RCC 7860 (cell line): ENCODE results near the gene MYH13.

ENCODE experiments used
- DNase-seq: peaks from one replicate; pipeline ENCODE4 v3.0.0-alpha.2; 2015; ENCODE audit warnings: low spot score
- FAIRE-seq: peaks from 2 replicates; lab custom pipeline; 2012; peaks lifted over from hg19 to GRCh38; lab: Jason Lieb, UNC

The MYH13 gene

DNA sequence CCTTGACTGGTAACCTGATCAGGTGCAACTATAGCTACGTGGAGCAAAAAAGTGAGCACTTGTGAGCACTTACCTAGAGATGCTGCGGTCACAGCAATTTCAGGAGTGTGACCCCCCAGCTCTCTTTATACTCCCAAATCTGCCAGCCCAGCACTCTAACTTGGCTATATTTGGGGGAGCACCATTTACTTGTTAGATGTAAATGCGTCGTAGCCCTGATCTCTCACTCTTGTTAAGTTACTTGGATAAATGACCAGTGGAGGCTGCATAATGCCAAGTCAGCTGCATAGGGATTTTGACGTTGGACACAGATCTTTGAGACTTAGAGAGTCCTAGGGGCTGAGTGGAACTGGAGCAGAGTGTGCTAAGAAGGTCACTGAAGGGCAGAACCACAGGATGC lies at the start of gene MYH13:
MYH13 (minus strand) TSS at position 101 of the 400 bp plus-strand sequence. CDS start 8,476 bp downstream, outside the sequence.
- no peak for DNase-seq
- no peak for FAIRE-seq

DNA sequence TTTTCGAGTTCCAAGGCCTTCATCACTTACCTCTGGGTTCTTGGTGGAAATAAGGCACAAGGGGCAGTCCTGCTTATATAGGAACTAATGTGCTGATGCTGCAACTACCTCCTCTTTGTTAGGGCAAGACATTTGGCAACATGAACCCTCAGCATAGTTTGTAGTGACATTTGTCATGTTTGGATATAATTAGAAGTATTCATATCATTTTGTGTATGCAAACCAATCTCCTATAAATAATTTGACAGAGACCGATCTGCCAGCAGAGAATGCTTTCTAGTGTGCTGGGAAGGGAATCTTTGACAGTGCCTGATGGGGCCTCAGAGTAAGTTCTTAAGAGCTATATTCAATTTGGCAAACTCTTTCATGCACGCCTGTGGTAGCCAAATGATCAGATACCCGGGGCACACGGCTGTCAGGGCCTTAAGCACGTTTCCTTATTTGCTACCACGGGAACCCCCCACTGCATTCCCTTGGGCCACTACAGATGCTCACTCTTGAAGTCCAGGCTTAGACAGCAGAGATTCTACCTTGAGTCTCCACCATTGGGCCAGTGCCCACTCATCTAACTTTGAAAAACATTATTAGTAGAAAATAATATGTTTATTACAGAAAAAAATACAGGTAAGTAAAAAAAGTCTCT lies 49.2 kb upstream of the MYH13 start, which contains the start of gene MYH8:
MYH8 (minus strand) TSS at position 51 of the 643 bp plus-strand sequence. CDS start 1,723 bp downstream, outside the sequence.
- FAIRE-seq (no peak), DNase-seq (no peak)

DNA sequence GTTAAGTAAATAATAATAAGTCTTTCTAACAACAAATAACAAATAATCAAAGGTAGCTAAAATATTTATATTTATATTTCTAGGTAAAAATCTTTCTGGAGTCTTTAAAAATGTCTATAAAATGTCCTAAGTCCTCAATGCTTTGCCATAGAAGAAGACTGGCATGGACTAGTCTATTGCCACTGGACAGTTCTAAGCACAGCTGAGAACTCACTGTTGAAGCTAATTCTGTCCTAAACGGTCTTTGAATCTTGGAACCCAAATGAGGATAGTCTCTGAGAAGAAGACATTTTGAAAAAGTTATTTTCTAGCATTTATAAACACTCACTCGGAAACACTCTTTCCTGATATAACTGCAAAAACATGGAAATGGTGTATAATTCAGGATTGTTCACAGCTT lies 48.4 kb upstream of the MYH13 start:
- no peak for FAIRE-seq
- no peak for DNase-seq

DNA sequence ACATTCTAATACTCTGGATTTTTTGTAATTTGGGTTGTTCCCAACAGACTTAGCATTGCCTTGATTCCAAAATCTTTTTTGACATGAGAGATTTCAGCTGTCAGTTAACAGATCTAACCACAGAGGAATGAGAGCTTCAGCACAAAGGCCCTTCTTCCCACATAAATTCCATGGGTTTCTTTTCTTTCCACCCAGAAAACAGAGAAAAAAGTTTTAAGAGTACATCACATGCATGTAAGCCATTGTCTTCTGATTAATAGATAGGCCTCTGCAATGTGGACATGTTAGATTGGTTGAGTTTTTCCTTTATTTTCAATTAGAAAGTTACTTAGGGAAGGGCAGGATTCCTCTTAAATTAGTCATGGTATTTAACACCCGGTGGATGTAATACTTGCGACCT lies 48.0 kb upstream of the MYH13 start:
- FAIRE-seq (no peak), DNase-seq (no peak)

DNA sequence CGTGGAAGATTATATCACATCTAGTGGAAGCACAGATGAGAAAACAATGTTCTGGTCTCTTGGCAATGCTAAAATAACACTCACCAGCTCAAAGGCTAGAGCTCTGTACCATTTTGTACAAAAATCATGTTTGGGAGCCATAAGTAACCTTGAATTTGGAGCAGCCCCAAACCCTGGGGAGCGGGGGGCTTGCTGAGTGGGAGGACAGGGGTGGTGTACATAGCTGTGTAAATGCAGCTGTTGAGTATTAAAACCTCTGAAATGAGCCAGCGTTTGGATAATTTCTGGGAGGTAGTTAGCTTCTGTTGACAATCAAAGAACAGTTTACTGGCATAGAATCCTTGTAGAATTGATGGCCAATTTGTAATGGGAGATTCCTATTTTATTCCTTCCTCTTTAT lies 44.6 kb upstream of the MYH13 start:
- DNase-seq (no peak), FAIRE-seq (no peak)

DNA sequence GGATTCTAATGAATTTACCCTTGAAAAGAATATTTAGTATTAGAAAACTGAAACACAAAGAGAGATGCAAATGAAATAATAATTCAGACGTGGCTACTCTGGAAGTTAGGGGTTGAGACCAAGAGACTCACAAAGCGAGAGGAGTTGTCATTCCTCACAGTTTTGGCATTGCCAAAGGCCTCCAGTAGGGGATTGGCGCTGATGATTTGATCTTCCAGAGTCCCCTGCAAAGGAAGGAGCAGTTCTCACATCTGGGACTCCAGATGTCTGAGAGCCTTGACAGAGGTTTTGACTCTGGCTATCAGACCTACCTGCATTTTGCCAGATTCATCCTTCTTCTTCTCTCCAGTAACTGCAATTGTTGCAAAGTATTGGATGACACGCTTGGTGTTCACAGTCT lies 42.4 kb upstream of the MYH13 start:
- FAIRE-seq, result no peak
- DNase-seq, result no peak

DNA sequence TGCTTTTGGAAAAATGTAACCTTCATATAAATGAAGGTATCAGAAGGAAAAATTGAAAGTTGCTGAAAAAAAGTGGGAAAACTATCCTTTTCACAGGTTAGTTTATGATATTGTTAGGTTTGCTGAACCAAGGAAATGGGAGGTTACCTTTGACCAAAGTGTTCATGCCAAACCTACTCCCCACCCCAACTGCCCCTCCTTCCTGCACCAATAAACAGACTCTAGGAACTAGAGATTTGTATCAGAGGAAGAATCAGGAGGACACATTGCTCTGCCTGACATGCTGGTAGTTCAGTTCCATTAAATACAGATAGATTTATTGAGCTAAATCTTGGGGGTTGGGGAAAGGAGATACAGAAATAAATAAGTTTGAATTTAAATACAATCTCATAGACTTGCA lies 30.8 kb upstream of the MYH13 start:
- DNase-seq (no peak), FAIRE-seq (no peak)

DNA sequence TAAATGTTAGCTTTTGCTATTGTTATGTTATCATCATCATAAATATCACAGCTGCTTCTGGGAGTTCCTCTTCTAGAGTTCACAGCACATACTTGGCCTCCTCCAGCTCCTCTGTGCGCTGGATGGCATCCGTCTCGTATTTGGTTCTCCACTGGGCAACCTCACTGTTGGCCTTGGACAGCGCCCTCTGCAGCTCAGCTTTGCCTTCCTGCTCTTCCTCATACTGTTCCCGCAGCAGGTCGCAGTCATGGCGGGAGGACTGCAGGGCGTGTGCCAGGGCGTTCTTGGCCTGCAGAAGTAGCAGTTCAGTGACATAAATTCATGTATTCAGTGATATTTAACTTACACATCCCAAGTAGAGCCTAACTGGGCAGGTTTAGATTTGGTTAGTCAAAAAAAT lies 25.5 kb upstream of the MYH13 start:
- FAIRE-seq, result no peak

DNA sequence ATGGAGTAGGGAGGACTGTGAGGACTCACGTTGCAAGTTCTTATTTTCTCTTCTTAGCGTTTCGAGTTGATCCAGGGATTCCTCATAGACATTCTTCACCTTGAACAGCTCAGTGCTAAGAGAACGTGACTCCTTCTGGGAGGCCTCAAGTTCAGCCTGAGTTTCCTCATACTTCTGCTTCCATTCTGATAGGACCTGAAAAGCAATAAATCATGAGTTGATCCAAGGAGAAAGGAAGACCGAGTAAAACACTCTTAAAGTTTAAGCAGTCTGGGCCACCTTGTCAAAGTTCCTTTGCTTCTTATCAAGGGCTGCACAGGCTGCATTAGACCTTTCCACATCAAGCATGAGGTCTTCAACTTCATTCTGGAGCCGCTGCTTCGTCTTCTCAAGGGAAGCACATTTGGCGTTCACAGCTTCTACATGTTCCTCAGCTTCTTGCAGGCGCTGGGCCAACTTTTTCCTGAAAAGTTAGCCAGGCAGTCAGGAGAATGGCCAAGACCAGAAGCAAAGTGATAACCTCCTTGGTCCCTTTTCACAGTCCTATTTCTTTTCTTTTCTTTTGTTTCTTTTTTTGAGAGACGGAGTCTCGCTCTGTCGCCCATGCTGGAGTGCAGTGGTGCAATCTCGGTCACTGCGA lies 23.8 kb upstream of the MYH13 start:
- no peak for DNase-seq
- FAIRE-seq, result no peak

More for the DNA sequence above, 25.5 kb upstream of the MYH13 start:
- DNase-seq, result no peak

DNA sequence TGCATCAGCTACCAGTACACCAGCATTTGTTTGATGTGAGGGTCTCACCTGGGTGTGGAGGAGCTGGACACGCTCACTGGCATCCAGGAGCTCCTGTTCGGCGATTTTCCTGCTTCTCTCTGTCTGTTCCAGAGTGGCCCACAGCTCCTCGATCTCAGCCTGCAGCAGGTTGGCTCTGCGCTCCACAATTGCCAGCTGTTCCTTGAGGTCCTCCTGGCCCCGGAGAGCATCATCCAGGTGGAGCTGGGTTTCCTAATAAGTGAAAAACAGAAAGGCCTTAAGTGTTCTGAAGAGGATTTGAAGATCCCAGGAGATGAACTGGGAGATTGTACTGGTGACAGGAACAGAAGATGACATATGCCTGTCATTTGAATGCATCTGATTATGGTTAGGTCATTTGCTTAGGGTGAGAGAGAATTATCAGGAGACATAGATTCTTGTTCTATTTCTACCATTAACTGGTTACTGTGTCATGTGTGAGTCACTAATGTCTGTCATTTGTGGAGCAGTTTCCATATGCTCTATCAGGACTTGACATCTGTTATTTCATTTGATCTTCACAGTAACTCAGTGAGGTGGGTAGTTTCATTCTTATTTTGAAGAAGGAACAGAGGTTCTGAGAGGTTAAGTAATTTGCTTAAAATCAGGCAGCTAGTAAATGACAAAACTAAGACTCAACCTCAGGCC lies 21.5 kb upstream of the MYH13 start:
- FAIRE-seq (no peak), DNase-seq (no peak)

DNA sequence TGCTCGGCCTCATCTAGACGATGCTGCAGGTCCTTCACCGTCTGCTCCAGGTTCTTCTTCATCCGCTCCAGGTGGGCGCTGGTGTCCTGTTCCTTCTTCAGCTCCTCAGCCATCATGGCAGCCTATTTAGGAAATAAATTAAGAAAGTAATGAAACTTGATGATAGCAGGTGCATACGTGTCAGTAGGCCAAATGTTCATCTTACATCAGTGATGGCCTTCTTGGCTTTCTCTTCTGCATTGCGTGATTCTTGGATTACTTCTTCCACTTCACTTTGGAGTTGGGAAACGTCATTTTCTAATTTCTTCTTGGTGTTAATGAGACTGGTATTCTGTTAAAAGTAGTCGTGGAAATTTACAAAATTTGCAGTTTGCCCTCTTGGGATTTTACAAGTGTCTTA lies 20.1 kb upstream of the MYH13 start:
- DNase-seq (no peak), FAIRE-seq (no peak)

DNA sequence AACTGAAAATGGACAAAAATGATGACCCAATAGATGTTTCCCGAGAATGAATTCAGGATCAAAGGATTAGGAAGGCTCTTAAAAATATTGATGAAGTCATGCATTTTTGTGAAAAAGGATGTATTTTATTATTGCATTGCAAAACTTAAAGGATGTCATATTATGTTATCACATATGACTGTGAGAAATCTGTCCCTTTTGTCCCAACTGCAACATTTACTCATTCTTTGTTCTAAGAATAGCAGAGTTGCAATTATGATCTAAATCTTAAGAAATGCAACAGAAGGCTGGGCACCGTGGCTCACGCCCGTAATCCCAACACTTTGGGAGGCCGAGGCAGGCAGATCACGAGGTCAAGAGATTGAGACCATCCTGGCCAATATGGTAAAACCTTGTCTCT lies 13.1 kb upstream of the MYH13 start:
- no peak for DNase-seq
- FAIRE-seq, result no peak

DNA sequence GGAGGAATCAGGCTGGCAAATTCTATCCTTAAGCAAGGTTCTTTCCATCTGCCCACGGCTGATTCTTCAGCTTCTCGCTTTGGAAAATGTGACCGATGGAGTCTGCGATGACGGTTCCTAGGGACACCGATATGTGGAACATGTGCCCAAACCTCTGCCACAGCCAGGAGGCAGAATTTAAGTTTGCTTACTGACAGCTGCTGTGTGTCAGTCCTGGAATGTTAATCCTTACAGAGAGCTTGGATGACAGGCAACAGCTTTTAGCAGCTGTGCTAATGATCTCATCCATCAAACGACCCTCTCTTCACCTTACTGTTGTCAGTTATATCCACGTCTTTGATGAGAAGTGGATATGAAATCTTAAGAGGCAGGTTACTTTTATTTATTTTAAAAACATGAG lies 11.4 kb upstream of the MYH13 start:
- no peak for FAIRE-seq
- no peak for DNase-seq

DNA sequence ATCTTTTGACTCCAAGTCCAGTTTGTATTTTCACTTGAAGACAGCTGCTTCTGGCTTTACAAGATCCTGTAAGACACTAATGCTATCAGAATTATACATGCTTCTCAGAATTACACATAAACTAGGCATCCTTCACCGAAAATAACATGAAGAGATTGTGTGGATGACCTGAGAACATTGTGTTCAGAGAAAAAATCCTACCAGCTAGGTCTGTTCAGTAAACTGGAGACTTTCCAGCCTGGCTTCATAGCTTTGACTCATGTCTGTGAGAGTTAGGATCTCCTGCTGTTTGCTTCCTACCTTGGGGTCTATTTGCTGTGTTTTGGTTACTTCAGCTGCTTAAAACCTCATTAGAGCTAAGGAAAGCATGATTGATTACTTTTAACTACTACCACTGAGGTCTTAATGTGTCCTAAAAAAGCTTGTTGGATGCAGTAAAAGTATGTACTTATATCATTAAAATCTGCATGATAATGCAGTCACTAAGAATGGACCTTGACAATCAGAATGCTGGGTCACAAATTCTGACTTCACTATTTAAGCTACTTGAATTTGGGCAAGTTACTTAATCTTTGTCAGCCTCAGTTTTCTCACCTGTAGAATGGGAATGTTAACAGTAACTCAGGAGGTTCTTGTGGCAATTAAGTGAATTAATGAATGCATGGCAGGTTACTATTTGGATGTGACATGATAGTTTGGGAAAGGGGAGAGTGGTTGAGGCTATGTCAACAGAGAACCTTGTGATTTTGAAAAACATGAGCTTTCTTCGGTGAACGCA lies 8.0 kb upstream of the MYH13 start:
- FAIRE-seq (peak; percentile 31), DNase-seq (no peak)

DNA sequence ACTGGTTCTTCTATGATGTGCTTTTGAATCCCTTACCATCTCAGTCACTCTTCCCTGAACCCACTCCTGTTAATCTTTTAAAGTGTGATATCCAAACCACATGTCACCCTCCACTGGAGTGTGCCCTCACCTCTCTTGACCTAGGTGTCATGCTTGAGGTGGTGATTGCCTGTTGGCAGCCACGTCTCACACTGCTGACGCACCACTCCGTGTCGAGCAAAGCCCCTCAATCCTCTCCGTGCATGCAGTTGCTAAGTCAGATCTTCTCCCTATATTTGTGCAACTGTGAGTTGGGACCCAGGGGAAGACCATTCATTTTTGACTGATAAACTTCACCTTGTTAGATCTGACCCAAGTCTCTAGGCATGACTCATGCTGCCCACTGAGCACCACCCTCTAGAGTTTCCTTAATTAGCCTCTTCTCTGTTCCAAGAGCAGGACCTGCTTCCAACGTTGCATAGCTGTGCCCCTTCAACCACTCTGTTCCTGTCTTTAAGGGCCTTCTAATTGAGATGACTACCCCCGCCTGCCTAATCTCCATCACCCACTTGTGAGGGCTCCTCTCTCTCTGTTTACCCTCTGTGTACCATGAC lies 2.7 kb downstream of the MYH13 start:
- peak; percentile 94 for FAIRE-seq

DNA sequence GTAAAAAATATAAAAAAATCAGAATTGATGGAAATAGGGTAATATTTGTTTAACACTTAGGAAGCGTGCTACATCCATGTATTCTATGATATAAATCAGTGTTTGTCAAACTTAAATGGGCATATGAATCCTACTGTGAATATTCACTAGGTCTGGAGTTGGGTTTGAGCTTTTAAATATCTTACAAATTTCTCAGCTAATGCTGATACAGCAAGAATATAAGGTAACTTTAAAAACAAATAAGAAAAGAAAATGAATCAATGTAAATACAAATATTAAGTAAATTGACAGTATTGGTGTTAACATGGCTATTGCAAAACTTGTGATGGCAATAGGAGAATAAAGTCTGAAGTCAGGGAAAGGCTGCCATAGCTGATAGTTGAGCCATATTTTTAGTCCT lies 3.6 kb downstream of the MYH13 start:
- DNase-seq (no peak), FAIRE-seq (no peak)

More for the DNA sequence above, 2.7 kb downstream of the MYH13 start:
- DNase-seq, result peak; percentile 55

DNA sequence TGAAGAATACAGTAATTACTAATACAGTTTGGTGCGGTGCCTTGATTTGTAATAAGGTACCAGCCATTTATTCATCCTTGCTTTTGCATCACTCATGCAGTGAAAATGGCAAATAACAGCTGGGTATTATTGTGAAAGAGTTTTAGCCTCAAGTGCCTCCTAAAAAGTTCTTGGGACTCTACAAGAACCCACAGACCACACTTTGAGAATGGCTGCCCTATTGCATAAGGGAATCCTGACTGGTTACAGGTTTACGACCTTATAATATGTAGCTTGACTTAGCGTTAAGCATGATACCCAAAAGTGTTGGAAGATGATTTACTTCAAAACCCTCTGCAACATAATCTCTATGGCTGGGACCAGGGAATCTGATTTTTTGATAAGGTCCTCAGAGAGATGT lies 4.2 kb downstream of the MYH13 start:
- DNase-seq (no peak), FAIRE-seq (no peak)

DNA sequence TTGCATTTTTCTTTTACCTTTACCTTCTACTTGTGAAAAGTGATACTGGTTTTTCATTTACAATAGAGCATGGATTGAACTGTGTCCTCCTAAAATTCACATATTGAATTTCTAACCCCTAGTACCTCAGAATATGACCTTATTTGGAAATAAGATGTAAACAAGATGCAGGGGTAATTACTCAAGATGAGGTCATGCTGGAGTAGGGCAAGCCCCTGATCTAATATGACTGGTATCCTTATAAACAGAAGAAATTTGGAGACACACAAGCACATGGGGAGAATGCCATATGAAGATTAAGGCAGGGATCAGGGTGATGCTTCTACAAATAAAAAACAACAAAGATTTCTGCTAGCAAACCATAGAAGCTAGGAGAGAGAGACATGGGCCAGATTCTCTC lies 12.2 kb downstream of the MYH13 start:
- no peak for DNase-seq
- FAIRE-seq, result no peak

DNA sequence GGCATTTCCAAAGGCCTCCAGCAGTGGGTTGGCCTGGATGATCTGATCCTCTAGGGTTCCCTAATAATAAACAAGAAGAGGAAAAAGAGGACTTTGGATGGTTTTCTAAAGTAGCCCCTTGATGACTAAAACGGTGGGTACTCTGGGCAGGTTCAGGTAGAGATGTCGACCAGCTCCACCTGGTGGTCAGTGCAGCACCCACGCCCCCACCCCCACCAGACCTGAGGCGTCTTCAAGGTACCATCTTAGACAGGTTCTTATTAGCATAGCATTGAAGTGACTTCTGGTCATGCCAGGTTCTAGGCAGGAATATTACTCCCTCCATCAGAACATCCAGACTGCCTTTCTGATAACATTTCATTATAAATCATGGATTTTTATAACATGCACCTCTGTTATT lies 15.0 kb downstream of the MYH13 start:
- FAIRE-seq (no peak), DNase-seq (no peak)

DNA sequence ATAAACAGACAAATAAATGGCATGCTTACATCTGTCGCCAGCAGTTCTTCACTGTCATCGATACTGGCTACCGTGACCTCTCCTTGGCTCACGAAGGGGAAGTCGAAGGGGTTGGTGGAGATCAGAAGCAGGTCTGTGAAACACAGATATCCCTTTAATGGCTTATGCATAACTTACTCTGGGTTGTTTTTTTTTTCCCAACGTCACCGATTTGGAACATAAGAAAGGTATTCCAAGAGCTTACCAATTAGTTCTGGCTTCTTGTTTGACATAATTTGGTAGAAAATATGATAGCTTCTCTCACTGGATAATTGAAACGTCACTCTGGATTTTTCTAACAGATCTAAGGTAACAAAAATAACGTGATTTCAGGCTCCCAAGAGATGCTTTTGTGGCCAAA lies 18.2 kb downstream of the MYH13 start:
- FAIRE-seq (no peak), DNase-seq (no peak)

DNA sequence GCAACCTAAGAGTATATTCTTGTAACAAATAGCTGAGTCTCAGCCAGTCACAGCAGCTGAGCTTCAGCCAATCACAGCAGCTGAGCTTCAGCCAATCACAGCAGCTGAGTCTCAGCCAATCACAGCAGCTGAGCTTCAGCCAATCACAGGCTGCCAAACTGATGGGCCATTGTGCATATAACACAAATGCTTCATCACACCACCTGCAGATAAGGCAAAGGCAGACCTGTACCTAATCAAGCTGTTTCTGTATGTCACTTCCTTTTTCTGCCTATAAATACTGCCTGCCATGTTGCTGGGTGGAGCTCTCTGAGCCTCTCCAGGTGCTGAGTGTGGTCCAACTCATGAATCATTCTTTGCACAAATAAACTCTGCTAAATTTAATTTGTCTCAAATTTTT lies 19.9 kb downstream of the MYH13 start:
- no peak for DNase-seq
- FAIRE-seq, result no peak
